GM18505 (cell line): ENCODE results near the gene KLF16.

Experiments used
- ATAC-seq: cut with Tn5 transposase; IDR thresholded peaks from one replicate; pipeline ENCODE4 v1.9.1; 2021; ENCODE audit not compliant: unreplicated experiment
- POLR2A ChIP-seq: IDR thresholded peaks from 4 replicates; pipeline ENCODE4 v1.6.1; 2011; ENCODE audit warnings: borderline replicate concordance; ENCODE audit not compliant: insufficient read depth, insufficient read length; ENCODE audit errors: extremely low read depth

Gene KLF16

GRCh38 chr19:1806184-1807029 lies 57.0 kb downstream of the KLF16 start:
- TF ChIP-seq POLR2A = no peak
- ATAC-seq = no peak

- TF ChIP-seq POLR2A = no peak
- ATAC-seq = no peak
Observed at GRCh38 chr19:1805401-1806183, 57.8 kb downstream of the KLF16 start.

GRCh38 chr19:1804858-1805257 lies 58.5 kb downstream of the KLF16 start:
- no peak for TF ChIP-seq POLR2A
- no peak for ATAC-seq
